Erythroblast (primary cell): ENCODE results near the gene INPP4B.

ENCODE experiments used
- DNase-seq, 2 experiments: peaks; one replicate each; lab custom pipeline; 2025; lab: John Stamatoyannopoulos, UW
- GATA1 ChIP-seq: IDR thresholded peaks from 2 replicates; pipeline ENCODE4 v1.6.1; 2011; ENCODE audit warnings: low read depth, mild to moderate bottlenecking, control low read depth, low read length, moderate library complexity
- POLR2A ChIP-seq: IDR thresholded peaks from 2 replicates; pipeline ENCODE4 v1.6.1; 2011; ENCODE audit warnings: mild to moderate bottlenecking, low read length

INPP4B gene

GRCh38 chr4:142226014-142226413 lies 620.1 kb downstream of the INPP4B start:
- no peak for DNase-seq
- TF ChIP-seq GATA1 (no peak), POLR2A (no peak)

GRCh38 chr4:142222127-142222526 lies 624.0 kb downstream of the INPP4B start:
- DNase-seq: no peak
- TF ChIP-seq GATA1: no peak
- no peak for TF ChIP-seq POLR2A

GRCh38 chr4:142218726-142219125 lies 627.4 kb downstream of the INPP4B start:
- TF ChIP-seq POLR2A (no peak), GATA1 (no peak)
- DNase-seq: no peak

GRCh38 chr4:142211444-142211843 lies 634.7 kb downstream of the INPP4B start:
- DNase-seq: no peak
- TF ChIP-seq GATA1: no peak
- no peak for TF ChIP-seq POLR2A

- TF ChIP-seq POLR2A: no peak
- no peak for TF ChIP-seq GATA1
- no peak for DNase-seq
These were observed 642.6 kb downstream of the INPP4B start for GRCh38 chr4:142203505-142203904.

- no peak for DNase-seq
- TF ChIP-seq POLR2A: no peak
- no peak for TF ChIP-seq GATA1
These were observed 643.4 kb downstream of the INPP4B start for GRCh38 chr4:142202404-142203332.

GRCh38 chr4:142201041-142201440 lies 645.1 kb downstream of the INPP4B start:
- no peak for DNase-seq
- TF ChIP-seq GATA1 (no peak), POLR2A (no peak)

- no peak for TF ChIP-seq POLR2A
- TF ChIP-seq GATA1: no peak
- DNase-seq: no peak
These were observed 651.2 kb downstream of the INPP4B start for GRCh38 chr4:142194905-142195304.

GRCh38 chr4:142191901-142192300 lies 654.2 kb downstream of the INPP4B start:
- TF ChIP-seq GATA1: no peak
- no peak for TF ChIP-seq POLR2A
- DNase-seq: no peak

- TF ChIP-seq POLR2A: no peak
- no peak for TF ChIP-seq GATA1
- no peak for DNase-seq
These were observed 665.1 kb downstream of the INPP4B start for GRCh38 chr4:142181021-142181420.

GRCh38 chr4:142169216-142169615 lies 676.9 kb downstream of the INPP4B start:
- DNase-seq: no peak
- TF ChIP-seq GATA1 (no peak), POLR2A (no peak)

GRCh38 chr4:142168181-142168580 lies 677.9 kb downstream of the INPP4B start:
- TF ChIP-seq POLR2A (no peak), GATA1 (no peak)

GRCh38 chr4:142164767-142165500 lies 681.2 kb downstream of the INPP4B start:
- no peak for TF ChIP-seq POLR2A
- TF ChIP-seq GATA1: no peak
- no peak for DNase-seq

More at GRCh38 chr4:142168181-142168580, 677.9 kb downstream of the INPP4B start:
- no peak for DNase-seq

GRCh38 chr4:142161086-142161485 lies 685.0 kb downstream of the INPP4B start:
- DNase-seq: no peak
- no peak for TF ChIP-seq GATA1

GRCh38 chr4:142160509-142160908 lies 685.6 kb downstream of the INPP4B start:
- no peak for TF ChIP-seq GATA1
- no peak for TF ChIP-seq POLR2A
- no peak for DNase-seq
